Left cardiac atrium (tissue), 4 donors: ENCODE data around the gene SLITRK5. TPM values are rescaled to one million over a fixed set of nuclear protein-coding genes. Genes with fewer than 3 reads are reported as not detected.

Experiments used
- ATAC-seq, 2 donors: fragments of 200-7000 bp; cut with Tn5 transposase; one replicate each; pipeline ENCODE4 v1.9.1; 2020; ENCODE audit warnings: mild to moderate bottlenecking in 2 of 2, moderate library complexity in 2 of 2
- DNase-seq: peaks from one replicate; pipeline ENCODE4 v3.0.0-alpha.2; 2020
- intact Hi-C, 2 donors: fragments of 100-400 bp; cut with DNase I; formaldehyde crosslinking; loops; one replicate each; pipeline versions ENCODE4 v1.14.1 to v1.15.1; 2022 to 2023
- total RNA-seq, 2 donors: library from RNA; stranded (reverse); fragmentation: NEBNext Ultra II Directional; extraction: Animal tissue kit (Norgen Biotek cat#: 25700); gene quantifications; one replicate each; pipeline ENCODE4 v1.2.1, GENCODE V29; 2021
- donor health status: DM: no; HTN: yes; CAD: no.
- donor health status: DM: no; HTN: yes; CAD: no; lungs with severe emphysema.
- donor health status: DM: yes; HTN: yes; CAD: no.
- donor health status: Dilated cardiomyopathy.

The SLITRK5 gene
- total RNA-seq, 2 donors from 2014 or later = 0.03 to 0.12 TPM

DNA sequence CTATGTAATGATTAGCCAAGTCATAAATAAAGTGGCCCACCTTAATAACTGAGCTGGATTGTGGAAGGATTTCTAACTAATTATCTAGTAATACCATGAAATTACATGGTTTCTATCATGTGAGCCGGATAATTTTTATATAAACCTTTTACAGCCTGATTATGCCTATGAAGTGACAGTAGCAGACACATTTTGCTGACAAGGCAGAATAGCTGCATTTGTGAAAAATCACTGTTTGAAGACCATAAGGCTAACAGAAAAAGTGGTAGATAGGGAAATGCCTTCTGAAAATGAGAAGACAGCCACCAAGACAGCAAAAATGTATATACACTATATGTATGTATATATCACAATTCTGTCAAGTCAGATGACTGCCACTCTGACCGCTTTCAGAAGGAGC, 27.1 kb downstream of the SLITRK5 start:
- ATAC-seq = no peak
- DNase-seq = no peak
- intact Hi-C loops = no loop called here

DNA sequence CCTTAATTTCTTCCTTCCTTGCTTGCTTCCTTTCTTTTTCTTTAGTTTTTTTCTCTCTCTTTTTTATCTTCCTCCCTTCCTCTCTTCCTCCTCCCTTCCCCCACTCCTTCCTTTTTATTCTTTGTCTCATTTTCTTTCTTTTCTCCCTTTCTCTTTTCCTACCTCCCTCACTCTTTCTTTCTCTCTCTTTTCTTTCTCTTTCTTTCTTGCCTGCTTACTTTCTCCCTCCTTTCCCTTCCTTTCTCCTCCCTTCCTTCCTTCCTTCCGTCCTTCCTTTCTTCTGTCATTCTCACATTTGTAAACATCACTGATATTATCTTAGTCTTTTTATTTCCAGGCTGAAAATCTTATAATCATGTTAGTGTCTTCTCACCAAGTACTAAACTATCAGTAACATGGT, 38.8 kb downstream of the SLITRK5 start:
- ATAC-seq = no peak
- no peak for DNase-seq
- intact Hi-C loops = no loop called here

DNA sequence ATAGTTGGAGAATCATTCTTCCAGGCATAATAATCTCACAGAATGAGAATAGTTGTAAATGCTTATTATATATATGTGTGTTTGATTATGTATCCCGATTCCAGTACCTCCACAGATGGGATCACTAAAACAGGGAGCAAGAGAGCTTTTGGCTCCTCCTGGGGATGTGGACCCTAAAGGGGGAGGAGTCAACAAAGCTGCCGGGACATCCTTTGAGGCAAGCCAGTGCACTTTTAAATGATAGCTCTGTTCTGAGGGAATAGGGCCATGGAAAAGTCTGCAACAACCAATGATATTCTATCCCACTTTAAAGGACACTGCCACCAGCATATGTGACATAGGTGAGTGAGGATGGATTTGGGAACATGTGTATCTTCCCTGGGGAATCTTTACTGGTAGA, 40.8 kb downstream of the SLITRK5 start:
- no peak for ATAC-seq
- intact Hi-C loops = no loop called here
- no peak for DNase-seq
